Suppressor macrophage treated with lipopolysaccharide for 1 hour (primary cell): ENCODE results near the gene RABGAP1.

ENCODE experiments used
- DNase-seq, 3 donors: peaks; one replicate each; pipeline ENCODE4 v3.0.0-alpha.2; 2020 to 2022

Gene RABGAP1

DNA sequence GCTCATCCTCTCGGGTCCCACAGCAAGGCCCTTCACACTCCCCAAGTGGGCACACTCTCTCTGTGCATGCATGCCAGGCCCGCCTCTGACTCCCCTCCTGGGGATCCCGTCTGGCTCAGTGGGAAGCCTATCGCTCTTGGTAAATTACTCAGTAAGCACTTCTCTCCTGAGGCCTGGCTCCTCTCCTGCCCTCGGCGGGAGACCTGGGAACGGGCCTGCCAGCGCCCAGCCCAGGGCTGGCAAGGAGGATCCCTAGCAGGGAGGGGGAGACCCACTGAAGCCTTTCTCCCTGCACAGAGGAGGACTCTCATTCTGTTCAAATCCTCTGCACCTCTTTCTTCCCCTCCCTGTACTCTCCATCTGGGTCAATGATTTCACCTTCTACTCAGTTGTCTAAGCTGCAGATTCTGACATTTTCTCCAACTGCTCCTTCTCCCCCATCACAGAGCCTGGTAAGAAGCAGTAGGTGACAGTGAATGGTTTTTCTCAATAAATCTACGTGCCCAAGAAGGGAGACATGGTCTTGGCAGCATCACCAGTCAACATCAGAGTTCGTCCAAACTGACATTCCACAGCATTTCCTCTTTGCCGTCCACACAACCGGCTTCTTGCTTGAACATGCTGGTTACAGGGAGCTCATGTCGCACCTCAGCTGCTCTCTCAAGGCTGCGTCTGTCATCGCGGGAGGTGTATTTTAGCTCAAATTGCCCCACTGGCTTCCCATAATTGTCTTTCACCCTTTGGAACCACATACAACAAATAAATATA is 174.5 kb downstream of the RABGAP1 start:
- no peak for DNase-seq

DNA sequence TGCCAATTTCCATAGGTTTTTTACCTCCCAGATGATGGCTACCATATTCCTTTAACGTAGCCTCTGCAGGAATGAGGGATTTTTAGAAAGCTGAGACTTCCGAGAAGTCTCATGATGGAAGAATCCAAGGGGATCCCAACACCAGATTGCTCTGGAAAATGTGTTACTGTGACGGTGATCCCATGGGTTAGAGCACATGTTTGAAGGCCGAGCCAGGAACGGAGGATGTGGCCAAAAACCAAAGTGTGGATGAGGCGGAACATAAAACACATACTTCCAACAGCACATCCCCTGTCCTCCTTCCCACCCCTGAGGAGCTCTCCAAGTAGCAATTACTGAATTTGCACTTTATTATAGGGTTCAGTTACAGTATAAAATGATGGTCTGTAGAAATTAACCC is 175.2 kb downstream of the RABGAP1 start:
- no peak for DNase-seq

DNA sequence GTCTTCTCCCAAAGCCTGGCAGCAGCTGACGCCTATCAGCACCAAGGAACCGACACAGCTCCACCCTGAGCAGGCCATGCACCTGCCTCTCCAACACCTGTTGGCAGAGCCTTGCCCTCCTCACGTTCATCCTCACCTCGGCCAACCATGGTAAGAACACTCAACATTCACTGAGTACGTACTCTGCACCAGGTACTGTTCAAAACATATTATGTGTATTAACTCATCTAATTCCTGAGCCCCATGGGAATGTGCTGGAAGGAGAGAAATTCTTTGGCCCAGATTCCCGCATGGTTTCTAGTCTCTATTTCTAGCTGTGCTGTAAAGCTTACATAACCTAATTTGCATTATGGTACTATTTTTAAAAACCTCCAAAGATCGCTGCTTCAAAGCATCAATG is 178.7 kb downstream of the RABGAP1 start:
- DNase-seq: no peak

DNA sequence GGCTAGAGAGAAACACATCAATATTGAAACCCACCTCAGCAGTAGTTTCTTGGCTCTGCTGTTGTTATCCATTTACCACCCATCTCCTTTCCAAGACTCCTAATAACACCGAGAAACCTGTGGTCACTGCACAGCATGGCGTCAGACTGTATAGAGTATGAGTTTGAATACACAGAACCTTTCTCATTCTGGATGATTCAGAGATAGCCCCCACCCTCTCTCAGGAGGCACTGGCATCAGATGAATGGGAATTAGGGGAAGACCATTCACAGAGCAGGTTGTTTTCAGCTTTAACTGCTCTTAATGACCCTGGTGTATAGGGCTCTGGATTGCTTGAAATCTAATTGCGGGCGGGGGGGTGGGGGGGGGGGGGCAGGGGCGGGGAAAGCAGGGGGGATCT is 179.3 kb downstream of the RABGAP1 start:
- no peak for DNase-seq

DNA sequence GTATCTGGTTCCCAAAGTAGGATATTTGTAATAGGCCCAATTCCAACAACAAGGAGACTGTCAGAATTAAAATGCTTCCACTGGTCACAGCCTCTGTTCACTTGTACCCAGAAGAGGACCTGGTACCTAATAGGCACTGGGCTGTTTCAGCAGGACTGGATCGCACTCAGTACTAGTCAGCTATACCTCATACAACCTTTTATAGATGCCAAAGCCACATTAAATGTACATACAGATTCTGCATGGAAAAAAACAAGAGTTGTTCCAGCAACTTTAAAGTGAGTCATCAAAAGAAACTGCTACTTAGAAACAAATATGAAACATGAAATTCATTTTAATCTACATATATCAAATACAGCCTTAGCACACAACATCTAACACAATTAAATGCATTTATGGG is 180.1 kb downstream of the RABGAP1 start:
- no peak for DNase-seq

DNA sequence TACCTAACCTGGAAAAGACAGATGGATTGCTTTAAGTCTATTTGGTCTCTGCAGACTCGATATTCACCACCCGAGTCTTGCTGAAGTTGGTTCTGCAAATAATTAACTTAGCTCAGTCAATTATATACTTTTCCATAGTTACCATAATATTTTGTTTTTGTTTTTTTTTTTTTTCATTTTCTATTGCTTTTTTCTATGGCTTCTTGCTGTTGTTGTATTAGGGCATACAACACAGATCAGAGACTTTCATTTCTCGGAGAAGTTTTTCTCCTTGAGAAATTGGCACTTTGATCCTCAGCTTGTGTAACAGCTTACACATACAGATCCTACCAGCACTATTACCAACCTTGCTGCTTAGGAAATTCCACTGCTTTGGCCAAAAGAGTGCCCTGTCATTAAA is 180.6 kb downstream of the RABGAP1 start:
- DNase-seq: no peak

DNA sequence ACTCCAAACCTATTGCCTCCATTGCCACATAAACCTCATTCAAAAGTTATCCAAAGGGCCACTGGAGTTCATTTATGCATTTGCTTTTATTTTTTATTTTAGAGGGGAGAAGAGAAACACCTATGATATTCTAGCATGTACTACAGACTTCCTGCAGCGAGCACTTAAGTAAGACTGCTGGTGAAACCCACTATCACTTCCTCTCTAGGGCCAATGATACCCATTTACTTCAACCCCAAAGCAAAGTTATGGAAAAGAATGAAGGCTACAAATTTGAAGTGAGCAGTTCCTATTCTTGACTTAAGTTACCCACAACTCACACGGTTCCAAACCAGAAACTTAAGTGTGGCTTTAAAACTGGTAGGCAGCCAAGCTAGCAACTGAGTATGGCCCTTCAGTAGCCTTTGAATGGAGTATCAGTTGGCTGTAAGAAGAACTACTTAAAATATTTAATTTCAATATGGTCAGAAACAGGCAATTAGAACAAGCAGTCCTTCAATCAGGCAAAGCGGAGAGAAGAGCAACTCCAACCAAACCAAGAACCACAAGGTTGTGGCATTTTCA is 186.8 kb downstream of the RABGAP1 start:
- no peak for DNase-seq

DNA sequence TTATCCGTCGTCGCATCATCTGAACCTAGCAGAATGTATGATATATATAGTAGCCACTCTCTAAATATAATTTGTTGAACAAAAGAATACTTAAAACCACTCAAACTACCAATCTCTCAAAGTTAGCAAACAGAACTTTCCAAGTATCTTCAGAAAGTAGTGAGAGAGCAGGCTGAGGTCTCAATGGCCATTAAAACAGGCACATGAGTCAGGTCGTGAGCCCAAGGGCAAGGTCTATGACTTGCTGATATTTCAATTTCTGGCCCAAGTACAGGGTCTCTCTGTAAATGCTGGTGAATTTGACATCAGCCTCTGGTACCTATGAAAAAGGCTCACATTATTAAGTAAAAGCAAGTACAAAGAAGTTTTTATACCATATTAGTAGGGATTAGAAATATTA is 187.8 kb downstream of the RABGAP1 start:
- DNase-seq: no peak

DNA sequence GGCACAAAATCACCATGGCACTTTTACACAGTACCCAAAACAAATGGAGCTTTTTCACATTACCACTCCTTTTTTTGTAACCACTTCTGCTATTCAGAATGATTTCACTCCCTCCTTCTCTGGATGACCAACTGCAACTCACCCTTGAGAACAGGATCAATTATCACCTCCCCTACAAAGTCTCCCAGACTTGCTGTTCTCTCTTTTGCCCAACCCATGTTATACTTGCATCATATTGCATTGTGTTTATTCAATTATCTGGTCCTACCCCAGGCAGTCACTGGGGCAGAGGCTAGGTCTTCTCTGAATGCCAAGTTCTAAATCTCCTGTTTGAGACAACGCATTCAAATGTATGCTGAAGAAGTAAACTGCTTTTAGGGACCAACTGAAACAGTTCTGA is 188.6 kb downstream of the RABGAP1 start:
- peak in 1 of 3 donors; percentile 1 for DNase-seq

DNA sequence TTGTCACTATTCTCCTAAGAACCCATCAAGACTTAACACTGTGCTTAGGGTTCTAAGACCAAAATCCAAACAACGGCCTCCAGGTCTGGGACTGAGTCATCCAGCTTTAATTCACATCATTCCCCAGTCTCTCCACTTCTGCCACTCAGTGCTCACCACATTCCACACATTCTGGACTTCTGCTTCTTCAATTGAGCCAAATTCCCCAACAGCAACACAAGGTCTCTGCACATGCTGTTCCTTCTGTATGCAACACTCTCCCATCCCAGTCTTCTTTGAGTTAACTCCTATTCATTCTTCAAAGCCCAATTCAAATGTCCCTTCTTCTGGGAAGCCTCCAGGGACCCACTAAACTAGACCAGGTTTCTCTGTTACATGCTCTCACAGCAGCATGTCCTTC is 190.4 kb downstream of the RABGAP1 start:
- DNase-seq: no peak

DNA sequence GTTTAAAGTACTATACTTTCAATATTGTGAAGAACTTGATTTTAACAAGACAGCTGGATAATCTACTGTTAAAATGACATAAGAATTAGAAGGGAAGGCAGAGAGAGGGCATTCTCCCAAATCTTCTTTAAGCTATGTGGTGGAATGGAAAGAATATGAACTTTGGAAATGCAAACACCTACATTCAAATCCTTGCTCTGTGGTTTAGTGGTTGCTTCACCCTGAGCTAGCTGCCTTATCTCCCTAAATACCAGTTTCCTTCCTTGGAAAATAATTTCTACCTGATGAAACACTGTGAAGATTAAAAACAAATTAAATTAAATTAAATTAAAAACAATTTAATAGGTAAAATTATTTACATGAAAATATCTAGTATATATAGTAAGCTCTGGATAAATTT is 191.2 kb downstream of the RABGAP1 start:
- no peak for DNase-seq

DNA sequence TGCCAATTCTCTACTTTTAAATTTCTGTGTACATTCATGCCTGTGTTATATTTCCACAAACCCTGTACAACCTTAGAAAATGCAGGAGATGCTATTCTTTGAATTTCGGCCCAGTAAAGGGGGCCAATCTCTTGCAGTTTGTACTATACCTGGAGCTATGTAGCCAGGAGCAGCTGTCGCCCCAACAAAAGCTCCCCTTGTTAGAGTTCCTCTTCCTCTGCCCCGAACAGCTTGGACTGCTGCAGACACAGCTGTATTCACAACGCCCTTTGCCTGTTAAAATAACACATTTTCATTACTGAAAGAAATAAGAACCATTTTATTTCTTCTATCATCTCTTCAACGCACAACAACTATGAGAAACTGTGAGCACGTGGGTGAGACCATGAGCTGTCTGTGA is 191.9 kb downstream of the RABGAP1 start:
- DNase-seq: no peak

DNA sequence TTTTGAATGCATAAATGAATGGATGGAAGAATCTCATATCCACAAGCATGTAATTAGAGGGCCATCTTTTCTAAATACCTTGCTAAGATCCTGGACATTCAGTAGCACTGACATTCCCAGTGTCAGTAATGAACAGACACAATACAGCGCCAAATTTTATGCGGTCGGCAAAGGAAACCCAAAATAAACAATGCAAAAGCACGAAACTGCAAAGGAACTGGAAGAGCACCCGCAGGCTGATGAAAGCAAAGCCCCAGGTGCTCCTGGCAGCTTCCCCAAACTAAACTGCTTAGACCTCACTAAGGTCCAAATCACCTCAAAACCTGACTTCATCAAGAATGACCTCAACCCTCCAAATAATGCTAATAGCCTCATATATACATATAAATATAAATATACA is 194.6 kb downstream of the RABGAP1 start:
- no peak for DNase-seq

DNA sequence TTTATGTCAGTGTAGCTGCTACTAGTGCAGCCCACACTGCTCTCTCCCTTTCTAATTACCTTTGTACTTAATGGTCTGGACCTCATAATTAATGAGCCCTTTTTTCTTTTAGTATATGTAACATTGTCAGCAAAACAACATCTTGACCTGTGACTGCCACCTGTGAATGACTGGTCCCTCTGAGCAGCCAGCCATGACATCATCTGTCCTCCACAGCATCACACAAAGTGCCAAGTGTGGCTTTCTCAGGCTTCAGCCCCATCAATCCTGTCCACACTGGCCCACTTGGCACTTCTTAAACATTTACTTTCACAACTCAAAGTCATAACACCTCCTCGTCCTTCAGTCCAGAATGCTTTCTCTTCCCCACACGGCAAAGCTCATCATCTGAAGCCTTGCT is 197.3 kb downstream of the RABGAP1 start:
- DNase-seq: no peak

DNA sequence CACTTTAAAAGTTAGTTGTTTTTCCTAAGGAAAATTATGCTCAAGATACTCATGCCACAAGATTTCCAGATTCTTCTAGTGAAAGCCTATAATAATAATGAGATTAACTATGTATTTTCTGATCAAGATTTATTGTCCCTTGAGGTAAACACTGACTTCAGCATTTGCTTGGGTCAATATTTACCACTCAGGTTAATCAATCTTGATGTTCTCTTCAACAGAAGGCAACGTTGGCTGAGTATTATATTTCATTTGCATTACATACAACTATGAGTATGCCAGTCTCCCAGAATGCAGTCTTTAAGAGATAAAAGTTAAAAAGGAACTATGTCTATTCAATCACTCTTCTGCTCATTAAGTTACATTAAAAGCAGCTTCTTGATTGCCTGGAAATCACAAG is 208.2 kb downstream of the RABGAP1 start:
- no peak for DNase-seq

DNA sequence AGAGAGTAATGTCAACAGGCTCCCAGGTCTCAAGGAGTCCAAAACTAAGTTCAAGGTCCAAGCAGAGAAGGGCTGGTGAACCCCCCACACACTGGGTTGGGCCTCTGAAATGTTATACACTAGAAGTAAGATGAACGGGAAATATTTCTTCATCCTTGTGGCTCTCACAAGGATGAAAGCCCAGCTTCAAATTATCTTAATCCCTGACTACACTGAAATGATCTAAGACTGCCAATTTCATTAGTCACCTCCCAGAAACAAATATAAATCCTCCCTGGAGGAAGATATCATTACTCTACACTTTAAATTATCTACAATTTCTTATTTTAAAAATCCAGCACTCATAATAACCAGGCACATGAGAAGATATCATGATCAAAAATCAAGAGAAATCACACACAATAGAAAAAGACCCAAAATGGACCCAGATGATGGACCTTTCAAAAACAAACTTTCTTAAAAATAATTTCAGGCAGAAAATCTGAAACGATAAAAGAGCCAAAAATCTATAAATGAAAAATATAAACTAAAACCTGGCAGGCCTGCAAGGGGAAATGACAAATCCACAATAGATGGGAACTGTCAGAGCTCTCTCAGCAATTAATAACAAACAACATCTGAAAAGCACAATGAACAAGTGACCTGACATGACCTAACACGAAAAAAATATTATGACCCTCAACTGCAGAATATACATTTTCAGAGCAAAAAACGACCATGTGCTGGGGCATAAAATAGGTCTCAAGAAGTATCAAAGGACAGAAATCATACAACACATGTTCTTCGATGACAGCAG is 210.1 kb downstream of the RABGAP1 start:
- no peak for DNase-seq
